Activated naive CD8-positive, alpha-beta T cell treated with anti-CD3 and anti-CD28 coated beads, Interleukin-2, amount 10 ng/mL, durations not matched to agents 7 days and 5 days (primary cell): Measurements from ENCODE around the gene WDR91. TPM values are rescaled to one million over a fixed set of nuclear protein-coding genes. Genes with fewer than 3 reads are reported as not detected.

ENCODE experiments used
- ATAC-seq: fragments of 150-1000 bp; cut with Tn5 transposase; one replicate; pipeline ENCODE4 v1.10.0; 2021; ENCODE audit warnings: low read depth, moderate library complexity
- POLR2A ChIA-PET: fragments of 350-600 bp; sonication (Branson Sonifier 250); formaldehyde crosslinking; loops from one replicate; lab custom pipeline; 2021; ENCODE audit warnings: antibody characterized with exemption; lab: Charles Lee
- DNase-seq: peaks from one replicate; pipeline ENCODE4 v3.0.0; 2021
- H3K27ac Mint-ChIP-seq: one replicate; pipeline ENCODE4 v1.8.0; 2022; ENCODE audit warnings: mild to moderate bottlenecking, mixed read lengths
- H3K27me3 Mint-ChIP-seq: one replicate; pipeline ENCODE4 v1.8.0; 2022; ENCODE audit warnings: mild to moderate bottlenecking, moderate library complexity, mixed read lengths
- H3K36me3 Mint-ChIP-seq: one replicate; pipeline ENCODE4 v1.8.0; 2021; ENCODE audit warnings: mild to moderate bottlenecking, mixed read lengths
- H3K4me1 Mint-ChIP-seq: one replicate; pipeline ENCODE4 v1.8.0; 2021; ENCODE audit warnings: mixed read lengths
- H3K4me3 Mint-ChIP-seq: one replicate; pipeline ENCODE4 v1.8.0; 2022; ENCODE audit warnings: mild to moderate bottlenecking, moderate library complexity, mixed read lengths
- H3K9me3 Mint-ChIP-seq: one replicate; pipeline ENCODE4 v1.8.0; 2021; ENCODE audit warnings: mixed read lengths
- total RNA-seq, 2 experiments: library from RNA; stranded (reverse); gene quantifications; one replicate each; pipeline ENCODE4 v1.2.3, GENCODE V29; 2021

The WDR91 gene
- total RNA-seq, result 10 to 100 TPM; 18.7 to 19.1 TPM

GRCh38 chr7:135211179-135211945 is at the start of gene WDR91:
Gene WDR91, minus strand, starts transcription at chr7:135211526. Its CDS starts 24 bp downstream, at chr7:135211502.
- DNase-seq (peak; percentile 94), ATAC-seq (peak; percentile 90)
- H3K27ac Mint-ChIP-seq, result peak within 1 kb of the TSS; percentile 99
- peaks cover 9% of the 10 kb centered on the region for H3K4me1 Mint-ChIP-seq
- H3K4me3 Mint-ChIP-seq, result peak within 1 kb of the TSS; percentile 98
- peaks cover 1% of the 10 kb centered on the region for H3K27me3 Mint-ChIP-seq
- POLR2A ChIA-PET, result interaction anchor here (1.2 to 3.1 kb wide), 5 partner anchors 8 to 218 kb away, joined by 3 to 19 read pairs (median 4); partner anchors contain the start of gene TMEM140
- H3K9me3 Mint-ChIP-seq, result no peaks in the 10 kb centered on the region
- peaks cover 1% of the 10 kb centered on the region for H3K36me3 Mint-ChIP-seq

GRCh38 chr7:135260470-135260869 is 49.1 kb upstream of the WDR91 start:
- H3K9me3 Mint-ChIP-seq, result peaks cover 7% of the 10 kb centered on the region
- POLR2A ChIA-PET, result interaction anchor here (0.5 kb wide), 1 partner anchor 817 kb away, joined by 3 read pairs; no protein-coding TSS in a partner anchor
- H3K36me3 Mint-ChIP-seq, result no peaks in the 10 kb centered on the region
- H3K4me1 Mint-ChIP-seq, result no peaks in the 10 kb centered on the region
- H3K4me3 Mint-ChIP-seq, result no peak overlapping the region
- DNase-seq, result no peak
- no peak for ATAC-seq
- no peak overlapping the region for H3K27ac Mint-ChIP-seq
- no peaks in the 10 kb centered on the region for H3K27me3 Mint-ChIP-seq

- no peaks in the 10 kb centered on the region for H3K36me3 Mint-ChIP-seq
- H3K4me3 Mint-ChIP-seq, result no peak overlapping the region
- ATAC-seq (no peak), DNase-seq (no peak)
- no peak overlapping the region for H3K27ac Mint-ChIP-seq
- POLR2A ChIA-PET, result interaction anchor here (0.5 kb wide), 1 partner anchor 818 kb away, joined by 3 read pairs; no protein-coding TSS in a partner anchor
- no peaks in the 10 kb centered on the region for H3K4me1 Mint-ChIP-seq
- H3K9me3 Mint-ChIP-seq, result peaks cover 5% of the 10 kb centered on the region
- no peaks in the 10 kb centered on the region for H3K27me3 Mint-ChIP-seq
These were observed 48.4 kb upstream of the WDR91 start for GRCh38 chr7:135259702-135260101.

- Mint-ChIP-seq H3K4me3 (no peak overlapping the region), H3K9me3 (no peaks in the 10 kb centered on the region), H3K36me3 (no peaks in the 10 kb centered on the region), H3K27me3 (no peaks in the 10 kb centered on the region), H3K4me1 (no peaks in the 10 kb centered on the region), H3K27ac (no peak overlapping the region)
- POLR2A ChIA-PET, result no interaction called here
- ATAC-seq, result no peak
- DNase-seq, result no peak
These were observed 47.3 kb upstream of the WDR91 start for GRCh38 chr7:135258585-135258984.

- Mint-ChIP-seq H3K4me3 (no peak overlapping the region), H3K27me3 (no peaks in the 10 kb centered on the region), H3K4me1 (no peaks in the 10 kb centered on the region), H3K9me3 (no peaks in the 10 kb centered on the region), H3K36me3 (no peaks in the 10 kb centered on the region), H3K27ac (no peak overlapping the region)
- no peak for ATAC-seq
- DNase-seq, result no peak
- POLR2A ChIA-PET, result no interaction called here
These were observed 46.5 kb upstream of the WDR91 start for GRCh38 chr7:135257790-135258189.

- no peaks in the 10 kb centered on the region for H3K27me3 Mint-ChIP-seq
- POLR2A ChIA-PET, result no interaction called here
- H3K36me3 Mint-ChIP-seq, result no peaks in the 10 kb centered on the region
- ATAC-seq (no peak), DNase-seq (no peak)
- H3K27ac Mint-ChIP-seq, result no peak overlapping the region
- no peaks in the 10 kb centered on the region for H3K9me3 Mint-ChIP-seq
- no peak overlapping the region for H3K4me3 Mint-ChIP-seq
- peaks cover 3% of the 10 kb centered on the region for H3K4me1 Mint-ChIP-seq
These were observed 42.8 kb upstream of the WDR91 start for GRCh38 chr7:135253851-135254771.

GRCh38 chr7:135251496-135252391 is 40.4 kb upstream of the WDR91 start:
- H3K27me3 Mint-ChIP-seq, result no peaks in the 10 kb centered on the region

GRCh38 chr7:135248546-135248945 is 37.2 kb upstream of the WDR91 start:
- H3K27me3 Mint-ChIP-seq, result peaks cover 5% of the 10 kb centered on the region
- no peaks in the 10 kb centered on the region for H3K36me3 Mint-ChIP-seq
- no peak overlapping the region for H3K4me3 Mint-ChIP-seq
- peaks cover 3% of the 10 kb centered on the region for H3K4me1 Mint-ChIP-seq
- H3K9me3 Mint-ChIP-seq, result no peaks in the 10 kb centered on the region
- ATAC-seq (no peak), DNase-seq (no peak)
- POLR2A ChIA-PET, result no interaction called here
- H3K27ac Mint-ChIP-seq, result no peak overlapping the region

More at GRCh38 chr7:135251496-135252391, 40.4 kb upstream of the WDR91 start:
- Mint-ChIP-seq H3K9me3 (no peaks in the 10 kb centered on the region), H3K4me3 (no peak overlapping the region), H3K4me1 (peaks cover 3% of the 10 kb centered on the region), H3K27ac (no peak overlapping the region), H3K36me3 (no peaks in the 10 kb centered on the region)
- no peak for ATAC-seq
- DNase-seq, result no peak
- POLR2A ChIA-PET, result no interaction called here

- POLR2A ChIA-PET, result no interaction called here
- ATAC-seq (no peak), DNase-seq (no peak)
- Mint-ChIP-seq H3K36me3 (no peaks in the 10 kb centered on the region), H3K4me3 (no peak overlapping the region), H3K27ac (no peak overlapping the region), H3K9me3 (no peaks in the 10 kb centered on the region), H3K27me3 (peaks cover 5% of the 10 kb centered on the region), H3K4me1 (peaks cover 3% of the 10 kb centered on the region)
These were observed 36.6 kb upstream of the WDR91 start for GRCh38 chr7:135247746-135248471.

- Mint-ChIP-seq H3K27me3 (peaks cover 7% of the 10 kb centered on the region), H3K4me3 (no peak overlapping the region), H3K4me1 (no peaks in the 10 kb centered on the region), H3K36me3 (no peaks in the 10 kb centered on the region), H3K9me3 (no peaks in the 10 kb centered on the region), H3K27ac (no peak overlapping the region)
- no peak for DNase-seq
- ATAC-seq, result no peak
- POLR2A ChIA-PET, result no interaction called here
These were observed 35.0 kb upstream of the WDR91 start for GRCh38 chr7:135246191-135246825.

GRCh38 chr7:135245226-135246190 is 34.2 kb upstream of the WDR91 start:
- no peaks in the 10 kb centered on the region for H3K9me3 Mint-ChIP-seq

More at GRCh38 chr7:135245226-135246190, 34.2 kb upstream of the WDR91 start:
- no peaks in the 10 kb centered on the region for H3K36me3 Mint-ChIP-seq
- no peak overlapping the region for H3K27ac Mint-ChIP-seq
- ATAC-seq (no peak), DNase-seq (no peak)
- H3K4me1 Mint-ChIP-seq, result no peaks in the 10 kb centered on the region
- peaks cover 8% of the 10 kb centered on the region for H3K27me3 Mint-ChIP-seq
- POLR2A ChIA-PET, result no interaction called here
- no peak overlapping the region for H3K4me3 Mint-ChIP-seq
